NCI-H1436 treated with DMSO at 0.1 percent for 48 hours (cell line): Measurements from ENCODE around the gene PLPPR5.
"Not testable (repeated sequence)": the region's sequence is repeated elsewhere in the genome, so short reads cannot be mapped to it uniquely, and the experiment has no call there.

Experiments used
- DNase-seq: peaks from one replicate; lab custom pipeline; 2025; lab: John Stamatoyannopoulos, UW

The PLPPR5 gene, protein sequence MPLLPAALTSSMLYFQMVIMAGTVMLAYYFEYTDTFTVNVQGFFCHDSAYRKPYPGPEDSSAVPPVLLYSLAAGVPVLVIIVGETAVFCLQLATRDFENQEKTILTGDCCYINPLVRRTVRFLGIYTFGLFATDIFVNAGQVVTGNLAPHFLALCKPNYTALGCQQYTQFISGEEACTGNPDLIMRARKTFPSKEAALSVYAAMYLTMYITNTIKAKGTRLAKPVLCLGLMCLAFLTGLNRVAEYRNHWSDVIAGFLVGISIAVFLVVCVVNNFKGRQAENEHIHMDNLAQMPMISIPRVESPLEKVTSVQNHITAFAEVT

DNA sequence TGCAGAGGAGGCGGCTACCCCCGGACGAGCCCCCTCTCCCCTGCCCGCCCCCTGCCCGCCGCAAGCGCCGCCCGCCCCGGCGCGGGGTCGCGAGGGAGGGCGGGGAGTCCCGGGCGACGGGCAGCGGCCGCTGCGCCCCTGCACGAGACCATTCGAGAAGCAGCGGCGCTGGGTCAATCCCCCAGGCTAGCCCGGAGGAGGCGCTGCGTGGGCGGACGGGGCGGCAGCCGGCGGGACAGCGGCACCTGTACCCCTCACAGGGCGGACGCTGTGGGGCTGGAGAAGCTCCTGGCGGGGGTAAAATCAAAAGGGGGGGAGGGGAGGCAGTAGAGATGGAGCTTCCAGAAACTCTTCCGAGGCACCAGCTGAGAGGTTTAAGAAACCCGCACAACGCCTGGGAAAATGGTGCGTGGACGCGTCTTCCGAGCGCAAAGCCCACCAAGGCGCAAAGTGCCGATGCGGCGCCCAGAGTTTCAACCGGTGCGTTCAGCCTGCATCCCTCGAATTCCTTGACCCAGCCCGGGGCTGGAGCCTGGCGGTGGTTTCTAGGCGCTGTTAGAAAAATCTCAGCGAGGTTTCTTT, at the start of gene PLPPR5:
Gene PLPPR5 (minus strand): TSS at position 1 of the 582 bp plus-strand sequence. CDS start 190 bp downstream, outside the sequence.
- no peak for DNase-seq

- no peak for DNase-seq
These were observed 47.1 kb upstream of the PLPPR5 start for GRCh38 chr1:99051611-99052283.

GRCh38 chr1:99049745-99050144, 45.1 kb upstream of the PLPPR5 start:
- no peak for DNase-seq

GRCh38 chr1:99036746-99037145, 32.1 kb upstream of the PLPPR5 start:
- not testable (repeated sequence) for DNase-seq

DNA sequence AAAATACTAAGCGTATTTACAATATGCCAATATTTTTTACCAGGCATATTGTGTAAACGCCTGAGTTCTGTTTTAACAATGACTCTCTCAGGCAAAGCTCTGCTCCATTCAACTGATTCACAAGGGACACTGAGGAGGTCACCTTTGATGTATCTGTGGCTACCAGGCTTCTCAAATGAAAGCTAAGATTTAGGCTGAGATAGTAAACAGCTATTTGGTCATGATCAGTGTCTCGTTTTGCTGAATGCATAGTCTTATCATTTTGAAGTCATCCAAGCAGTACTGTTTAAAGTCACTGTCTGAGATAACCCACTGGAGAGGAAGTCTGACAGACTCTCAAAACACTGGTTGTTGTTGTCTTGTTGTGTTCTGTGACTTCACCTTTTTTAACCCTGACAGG, 13.7 kb upstream of the PLPPR5 start:
- DNase-seq, result no peak

DNA sequence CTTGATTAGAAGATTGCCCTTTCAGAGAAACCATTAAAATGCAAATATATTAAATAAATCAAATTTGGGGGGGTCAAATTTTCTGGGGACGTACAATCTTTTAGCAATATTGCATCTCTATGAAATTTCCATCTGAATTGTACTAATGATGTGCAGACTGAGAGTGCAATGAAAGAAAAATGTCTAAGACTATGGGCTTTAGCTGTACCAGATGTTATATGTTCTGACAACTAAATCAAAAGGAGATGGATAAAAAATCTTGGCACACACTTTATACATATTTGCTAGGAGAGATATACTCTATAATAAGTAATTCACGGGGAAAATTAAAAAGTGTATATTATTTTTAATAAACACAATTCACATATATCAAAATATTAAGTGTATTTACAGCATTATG, 13.0 kb upstream of the PLPPR5 start:
- DNase-seq, result no peak

DNA sequence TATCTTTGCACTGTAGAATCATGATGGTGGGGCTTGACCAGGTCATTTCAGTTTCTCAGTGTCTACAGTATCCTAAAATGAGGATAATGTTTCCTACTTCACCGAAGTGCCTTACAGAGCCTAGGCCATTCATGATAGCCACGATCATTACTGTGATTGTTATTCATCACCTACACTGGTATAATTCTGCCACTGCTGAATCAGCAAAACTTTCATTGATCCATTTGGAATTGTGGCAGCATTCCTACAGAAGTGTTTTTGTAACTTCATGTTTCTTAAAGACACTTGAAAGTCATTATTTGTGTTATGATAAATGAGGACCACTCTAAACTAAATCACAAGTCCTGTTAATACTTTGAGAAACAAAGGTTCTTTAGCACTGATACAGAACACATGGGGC, 6.0 kb upstream of the PLPPR5 start:
- DNase-seq, result no peak

DNA sequence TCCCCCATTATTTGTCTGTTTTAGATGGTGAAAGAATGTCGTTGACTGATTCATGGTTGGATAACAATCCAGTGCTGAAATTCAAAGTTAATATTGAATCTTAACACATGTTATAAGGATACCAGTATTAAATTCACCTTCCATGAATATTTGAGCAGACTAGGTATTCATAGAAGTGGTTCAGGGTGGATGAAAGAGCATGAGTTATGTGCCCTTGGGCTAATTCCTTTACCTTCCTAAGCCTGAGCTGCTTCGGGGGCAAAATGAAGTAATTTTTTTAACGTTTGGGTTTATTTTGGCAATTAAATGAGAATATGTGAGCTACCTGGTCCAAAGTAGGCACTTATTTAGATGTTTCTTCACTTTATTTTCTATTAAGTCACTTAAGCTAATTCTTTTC, 2.7 kb upstream of the PLPPR5 start:
- DNase-seq, result no peak

GRCh38 chr1:99005537-99005942, 879 bp upstream of the PLPPR5 start:
- DNase-seq, result no peak

DNA sequence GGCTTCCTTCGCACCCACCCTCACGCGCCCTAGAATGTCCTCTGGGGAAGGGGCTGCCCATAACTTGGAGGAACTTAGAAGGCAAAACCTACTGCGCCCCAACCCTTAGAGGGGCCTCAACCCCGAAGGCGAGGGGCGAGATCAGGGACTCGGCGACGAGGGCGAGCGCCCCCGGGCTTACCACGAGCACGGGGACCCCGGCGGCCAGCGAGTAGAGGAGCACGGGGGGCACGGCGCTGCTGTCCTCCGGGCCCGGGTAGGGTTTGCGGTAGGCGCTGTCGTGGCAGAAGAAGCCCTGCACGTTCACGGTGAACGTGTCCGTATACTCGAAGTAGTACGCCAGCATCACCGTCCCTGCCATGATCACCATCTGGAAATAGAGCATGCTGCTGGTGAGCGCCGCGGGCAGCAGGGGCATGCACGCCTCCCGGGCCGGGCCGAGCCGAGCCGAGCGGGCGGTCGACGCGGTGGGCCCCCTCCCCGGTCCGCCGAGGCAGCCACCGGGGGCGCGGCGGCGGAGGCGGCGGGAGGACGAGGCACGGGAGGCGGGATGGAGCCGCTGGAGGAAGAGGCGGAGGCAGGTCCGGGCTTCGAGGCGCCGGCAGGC, 304 bp downstream of the PLPPR5 start:
- no peak for DNase-seq

DNA sequence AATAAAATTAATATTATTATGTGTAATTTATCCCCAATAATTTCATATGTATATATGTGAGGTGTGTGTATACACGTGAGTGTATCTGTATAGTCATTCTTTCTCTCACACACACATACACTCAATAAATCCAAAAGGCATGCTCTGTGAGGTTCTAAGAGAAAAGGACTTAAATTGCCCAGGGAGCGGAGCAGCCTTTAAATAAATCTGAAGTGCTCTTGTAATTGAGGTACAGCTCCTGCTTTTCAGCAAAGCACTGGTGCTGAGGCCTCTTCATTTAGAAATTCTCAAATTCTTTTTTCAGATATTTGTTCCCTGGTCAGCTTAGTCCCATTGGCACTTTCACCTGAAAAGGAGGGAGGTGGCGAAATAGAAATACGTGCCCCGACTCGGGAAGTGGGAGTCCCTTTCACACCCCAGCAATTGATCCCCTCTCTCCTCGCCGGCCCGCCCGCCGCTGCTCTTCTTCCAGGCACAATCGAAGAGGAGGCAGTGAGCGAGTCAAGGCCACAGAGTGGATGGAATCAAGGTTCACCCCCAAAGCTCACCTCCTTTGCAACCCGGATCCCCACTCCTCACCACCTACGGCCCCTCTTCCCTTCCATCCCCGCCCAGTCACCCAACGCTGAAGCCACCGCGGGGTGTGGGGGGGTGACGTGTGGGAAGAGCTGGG, 944 bp downstream of the PLPPR5 start:
- no peak for DNase-seq

DNA sequence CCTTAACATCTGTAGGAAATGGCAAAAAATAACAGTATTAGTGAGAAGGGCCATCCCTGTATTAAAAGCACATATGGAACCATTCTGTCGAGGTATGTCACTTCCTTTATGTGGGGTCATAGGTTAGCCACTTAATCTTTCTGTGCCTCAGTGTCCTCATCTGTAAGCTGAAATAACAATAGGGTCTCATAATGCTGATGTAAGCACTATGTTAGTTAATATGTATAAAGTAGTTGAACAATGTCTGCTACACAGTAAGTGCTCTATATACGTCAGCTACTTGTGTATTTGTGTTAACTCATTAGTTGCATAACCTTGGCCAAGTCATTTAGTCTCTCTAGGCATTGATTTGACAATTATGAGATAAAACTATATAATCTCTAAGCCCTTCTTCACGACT, 11.8 kb downstream of the PLPPR5 start:
- no peak for DNase-seq

DNA sequence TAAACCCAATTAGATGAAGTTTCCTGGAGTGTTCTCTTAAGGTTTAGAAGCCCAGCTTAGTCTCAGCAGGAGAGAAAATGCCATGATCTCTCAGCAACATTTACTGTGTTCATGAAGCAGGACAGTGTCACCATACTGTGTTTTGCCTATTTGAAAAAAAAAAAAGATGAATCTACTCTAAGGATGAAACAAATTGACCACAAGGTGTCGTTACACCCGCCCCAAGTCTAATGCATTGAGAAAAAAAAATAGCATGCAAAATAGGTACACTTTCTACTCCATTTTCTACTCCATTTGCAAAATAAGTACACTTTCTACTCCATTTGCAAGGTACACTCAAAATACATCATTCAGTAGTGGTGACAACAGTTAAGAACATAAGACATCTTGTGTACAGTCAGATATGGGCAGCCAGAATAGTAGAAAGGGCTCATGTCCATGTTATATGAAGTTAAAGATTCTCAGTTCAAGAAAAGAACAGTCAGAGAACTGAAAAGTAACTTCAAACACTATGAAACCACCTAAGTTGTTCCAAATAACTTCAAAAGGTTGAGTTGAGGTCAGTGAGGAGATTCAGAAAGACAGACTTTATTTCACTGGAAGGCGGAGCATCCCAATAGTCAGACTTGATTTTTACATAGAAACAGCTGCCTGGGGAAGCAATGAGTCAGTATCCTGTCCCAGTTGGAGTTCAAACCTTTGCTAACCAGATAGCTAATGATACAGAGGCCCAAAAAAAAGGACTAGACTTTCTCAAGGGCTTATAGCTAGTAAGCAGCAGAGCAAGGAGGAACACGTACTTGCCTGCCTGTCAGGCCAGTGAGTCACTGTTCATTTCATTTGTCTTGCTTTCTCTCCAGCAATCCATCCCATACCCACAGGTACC, 13.3 kb downstream of the PLPPR5 start:
- DNase-seq, result no peak

DNA sequence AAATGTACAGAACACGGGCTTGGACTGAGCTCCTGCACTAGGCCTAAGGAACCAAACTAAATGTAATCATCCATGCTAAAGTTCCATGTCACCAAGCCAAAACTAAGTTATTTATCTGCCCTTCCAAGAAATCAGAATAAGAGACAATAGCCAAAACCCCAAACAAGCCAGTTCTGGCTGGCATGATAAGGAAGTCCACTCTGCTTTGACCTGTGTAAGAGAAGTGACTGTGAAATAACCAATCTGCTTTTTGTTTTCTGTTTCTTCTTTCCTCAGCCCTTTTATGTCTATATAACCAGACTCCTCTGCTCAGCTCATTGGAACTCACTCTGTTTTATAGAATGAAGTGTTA, 15.1 kb downstream of the PLPPR5 start:
- no peak for DNase-seq

DNA sequence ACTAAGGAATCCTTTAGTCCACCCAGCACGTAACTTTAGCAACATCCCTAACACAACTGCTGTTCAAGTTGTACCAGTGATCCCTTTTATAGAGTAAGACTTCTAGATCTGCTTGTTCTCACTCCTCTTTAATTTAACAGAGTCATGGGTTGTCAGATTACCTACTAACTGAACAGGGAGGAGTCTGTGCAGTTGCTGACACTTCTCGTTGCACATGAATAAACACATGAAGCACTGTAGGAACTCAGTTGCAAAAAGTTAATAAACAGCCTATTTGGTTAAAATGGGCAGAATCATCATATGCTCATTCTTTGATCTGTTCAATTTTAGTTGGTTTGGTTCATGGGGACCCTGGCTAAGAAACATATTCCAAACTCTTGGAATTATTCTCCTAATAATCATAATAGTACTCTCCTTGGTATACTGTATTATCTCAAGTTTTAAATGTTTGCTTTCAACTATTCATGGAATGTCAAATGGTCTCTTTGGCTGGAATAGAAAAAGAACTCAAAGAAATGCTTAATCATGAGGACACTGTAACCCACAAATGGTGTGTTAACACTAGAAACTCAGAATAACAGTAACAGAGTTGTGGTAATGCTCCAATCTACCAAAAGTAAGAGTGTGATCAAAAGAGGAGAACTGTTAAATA, 15.6 kb downstream of the PLPPR5 start:
- DNase-seq, result no peak

GRCh38 chr1:98985687-98986086, 19.0 kb downstream of the PLPPR5 start:
- DNase-seq, result no peak

GRCh38 chr1:98981917-98982513, 22.6 kb downstream of the PLPPR5 start:
- DNase-seq, result no peak

DNA sequence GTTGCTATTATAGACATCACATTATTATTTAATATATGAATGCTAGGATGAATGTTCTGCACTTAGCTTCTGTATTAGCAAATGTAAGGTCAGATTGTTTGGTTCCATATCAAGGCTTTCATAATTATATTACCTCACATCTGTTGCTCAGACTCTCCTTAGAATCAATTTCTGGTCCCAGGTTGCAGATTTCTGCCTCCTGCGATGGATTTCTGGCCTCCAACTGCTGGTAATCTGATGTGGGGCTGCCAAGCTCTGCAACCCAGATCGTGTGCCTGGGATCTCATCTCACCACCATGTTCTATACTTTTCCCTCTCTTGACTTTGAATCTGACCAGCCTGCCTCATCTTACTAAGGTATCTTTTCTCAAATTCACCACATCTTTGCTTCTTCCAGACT, 25.2 kb downstream of the PLPPR5 start:
- DNase-seq, result no peak

DNA sequence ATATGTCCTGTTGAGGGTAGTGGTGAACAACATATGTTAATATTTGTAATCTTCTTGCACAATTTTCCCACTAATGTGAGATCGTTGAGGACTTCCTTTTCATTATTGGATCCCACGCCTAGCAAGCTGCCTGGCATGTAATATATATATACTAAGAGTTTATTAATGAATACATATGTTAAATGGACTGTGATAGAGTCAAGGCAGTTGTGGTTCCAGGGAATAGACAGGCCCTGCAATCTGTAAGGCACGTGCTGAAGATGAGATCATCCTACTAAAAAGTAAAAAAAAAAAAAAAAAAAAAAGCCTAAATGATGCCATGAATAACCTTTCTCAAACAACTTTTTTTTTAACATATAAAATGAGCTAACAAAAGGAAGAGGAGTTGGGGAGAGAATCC, 28.9 kb downstream of the PLPPR5 start:
- DNase-seq, result no peak

GRCh38 chr1:98975113-98975512, 29.5 kb downstream of the PLPPR5 start:
- no peak for DNase-seq
